SK-N-MC (cell line): ENCODE data around the gene ESYT2.

Source experiments
- EZH2 ChIP-seq: fragments of 200-600 bp; sonication (generic); IDR thresholded peaks from one replicate; pipeline ENCODE4 v1.6.1; 2017; ENCODE audit warnings: antibody characterized with exemption
- POLR2AphosphoS5 ChIP-seq: IDR thresholded peaks from 2 replicates; pipeline ENCODE4 v1.6.1; 2012; ENCODE audit warnings: mild to moderate bottlenecking, low read depth, low read length, borderline replicate concordance

GRCh38 chr7:158830211-158830723 is 958 bp upstream of the ESYT2 start:
- TF ChIP-seq POLR2AphosphoS5 (no peak), EZH2 (no peak)
